MM.1S (cell line): ENCODE measurements around the gene ITSN1.

Experiments used
- EZH2 ChIP-seq: fragments of 300-600 bp; sonication (generic); optimal IDR thresholded peaks from 2 replicates; pipeline ENCODE3; 2017; ENCODE audit warnings: low read depth, mild to moderate bottlenecking, antibody characterized with exemption, low read length, mixed read lengths
- TF ChIP-seq, protein P1 (sequence below): fragments of 300-600 bp; sonication (generic); IDR thresholded peaks from 2 replicates; pipeline ENCODE4 v1.5.1; 2016; ENCODE audit warnings: antibody characterized with exemption, low read length, mixed read lengths

DNA sequence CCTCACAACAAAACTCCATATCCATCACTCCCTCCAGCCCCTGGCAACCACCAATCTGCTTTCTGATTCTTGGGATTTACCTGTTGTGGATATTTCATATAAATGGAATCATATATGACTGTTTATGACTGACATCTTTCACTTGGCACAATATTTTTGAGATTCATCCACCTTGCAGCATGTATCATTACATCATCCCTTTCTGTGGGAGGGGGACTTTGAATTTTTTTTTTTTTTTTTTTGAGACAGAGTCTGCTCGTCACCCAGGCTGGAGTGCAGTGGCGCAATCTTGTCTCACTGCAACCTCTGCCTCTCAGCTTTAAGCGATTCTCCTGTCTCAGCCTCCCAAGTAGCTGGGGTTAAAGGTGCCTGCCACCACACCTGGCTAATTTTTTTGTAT, 128.2 kb downstream of the ITSN1 start:
- TF ChIP-seq, protein P1, sequence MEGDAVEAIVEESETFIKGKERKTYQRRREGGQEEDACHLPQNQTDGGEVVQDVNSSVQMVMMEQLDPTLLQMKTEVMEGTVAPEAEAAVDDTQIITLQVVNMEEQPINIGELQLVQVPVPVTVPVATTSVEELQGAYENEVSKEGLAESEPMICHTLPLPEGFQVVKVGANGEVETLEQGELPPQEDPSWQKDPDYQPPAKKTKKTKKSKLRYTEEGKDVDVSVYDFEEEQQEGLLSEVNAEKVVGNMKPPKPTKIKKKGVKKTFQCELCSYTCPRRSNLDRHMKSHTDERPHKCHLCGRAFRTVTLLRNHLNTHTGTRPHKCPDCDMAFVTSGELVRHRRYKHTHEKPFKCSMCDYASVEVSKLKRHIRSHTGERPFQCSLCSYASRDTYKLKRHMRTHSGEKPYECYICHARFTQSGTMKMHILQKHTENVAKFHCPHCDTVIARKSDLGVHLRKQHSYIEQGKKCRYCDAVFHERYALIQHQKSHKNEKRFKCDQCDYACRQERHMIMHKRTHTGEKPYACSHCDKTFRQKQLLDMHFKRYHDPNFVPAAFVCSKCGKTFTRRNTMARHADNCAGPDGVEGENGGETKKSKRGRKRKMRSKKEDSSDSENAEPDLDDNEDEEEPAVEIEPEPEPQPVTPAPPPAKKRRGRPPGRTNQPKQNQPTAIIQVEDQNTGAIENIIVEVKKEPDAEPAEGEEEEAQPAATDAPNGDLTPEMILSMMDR, result no peak
- TF ChIP-seq EZH2, result no peak
